Neural progenitor cell (in vitro differentiated cells): Measurements from ENCODE around the gene TOMM40L. TPM values are rescaled to one million over a fixed set of nuclear protein-coding genes. Genes with fewer than 3 reads are reported as not detected.

ENCODE experiments used
- DNase-seq: peaks from one replicate; pipeline ENCODE4 v3.0.0-alpha.2; 2016; ENCODE audit warnings: low spot score
- H2AFZ ChIP-seq: fragments of 200-600 bp; sonication (generic); replicated peaks from 2 replicates; pipeline ENCODE4 v1.6.1; 2016; ENCODE audit warnings: antibody characterized with exemption
- H3F3A ChIP-seq: fragments of 200-600 bp; sonication (generic); 2 replicates; pipeline ENCODE4 v1.6.1; 2016; ENCODE audit warnings: antibody characterized with exemption, low read depth
- H3K27ac ChIP-seq: fragments of 200-600 bp; sonication (generic); 2 replicates; pipeline ENCODE4 v1.5.1; 2016; ENCODE audit warnings: mild to moderate bottlenecking
- H3K27me3 ChIP-seq: fragments of 200-600 bp; sonication (generic); 2 replicates; pipeline ENCODE4 v1.6.1; 2016; ENCODE audit warnings: mild to moderate bottlenecking, moderate library complexity
- H3K36me3 ChIP-seq: fragments of 200-600 bp; sonication (generic); 2 replicates; pipeline ENCODE4 v1.5.1; 2016
- H3K4me1 ChIP-seq: fragments of 200-600 bp; sonication (generic); 2 replicates; pipeline ENCODE4 v1.6.1; 2016; ENCODE audit warnings: mixed run types
- H3K4me2 ChIP-seq: fragments of 200-600 bp; sonication (generic); 2 replicates; pipeline ENCODE4 v1.6.1; 2016
- H3K4me3 ChIP-seq: fragments of 200-600 bp; sonication (generic); 2 replicates; pipeline ENCODE4 v1.5.1; 2016
- H3K79me2 ChIP-seq: fragments of 200-600 bp; sonication (generic); 2 replicates; pipeline ENCODE4 v1.6.1; 2016; ENCODE audit warnings: low read depth
- H3K9ac ChIP-seq: fragments of 200-600 bp; sonication (generic); 2 replicates; pipeline ENCODE4 v1.6.1; 2016
- H3K9me3 ChIP-seq: fragments of 200-600 bp; sonication (generic); 2 replicates; pipeline ENCODE4 v1.5.1; 2016; ENCODE audit warnings: low read depth
- H4K20me1 ChIP-seq: fragments of 200-600 bp; sonication (generic); 2 replicates; pipeline ENCODE4 v1.6.1; 2016; ENCODE audit warnings: low read depth
- H3K27ac Mint-ChIP-seq: 3 replicates; pipeline ENCODE4 v1.8.0; 2021; ENCODE audit warnings: mixed read lengths
- H3K27me3 Mint-ChIP-seq: 2 replicates; pipeline ENCODE4 v1.8.0; 2022; ENCODE audit warnings: low read depth, mild to moderate bottlenecking, inconsistent platforms, moderate library complexity, mixed read lengths; ENCODE audit not compliant: insufficient read depth
- H3K36me3 Mint-ChIP-seq: 3 replicates; pipeline ENCODE4 v1.8.0; 2021; ENCODE audit warnings: mixed read lengths
- H3K4me1 Mint-ChIP-seq: 3 replicates; pipeline ENCODE4 v1.8.0; 2021; ENCODE audit warnings: mixed read lengths
- H3K4me3 Mint-ChIP-seq: 3 replicates; pipeline ENCODE4 v1.8.0; 2021; ENCODE audit warnings: mild to moderate bottlenecking, moderate library complexity, mixed read lengths
- H3K9me3 Mint-ChIP-seq: 3 replicates; pipeline ENCODE4 v1.8.0; 2020; ENCODE audit warnings: mixed read lengths
- CTCF ChIP-seq: fragments of 200-600 bp; sonication (generic); IDR thresholded peaks from 2 replicates; pipeline ENCODE4 v1.5.1; 2017; ENCODE audit warnings: antibody characterized with exemption, mild to moderate bottlenecking
- EZH2 ChIP-seq: fragments of 200-600 bp; sonication (generic); IDR thresholded peaks from 2 replicates; pipeline ENCODE4 v1.6.1; 2017; ENCODE audit warnings: antibody characterized with exemption, mild to moderate bottlenecking, moderate library complexity
- EZH2phosphoT487 ChIP-seq: fragments of 200-600 bp; sonication (generic); IDR thresholded peaks from 2 replicates; pipeline ENCODE4 v1.6.1; 2017; ENCODE audit warnings: antibody characterized with exemption
- total RNA-seq: library from RNA; depleted of rRNA; stranded (reverse); fragments of >200 nt; gene quantifications from 2 replicates; pipeline ENCODE4 v1.2.3, GENCODE V29; 2015; ENCODE audit warnings: low replicate concordance

TOMM40L gene
- total RNA-seq, 1 donor from 2014 or later, result 7.2 TPM

GRCh38 chr1:161201836-161202712 is 23.8 kb upstream of the TOMM40L start, which contains the start of gene NDUFS2:
NDUFS2 (plus strand) TSS chr1:161202367; CDS start chr1:161202386, 19 bp downstream.
- peak within 1 kb of the TSS; percentile 87 for H3K9ac ChIP-seq
- Mint-ChIP-seq H3K9me3 (no peaks in the 10 kb centered on the region), H3K4me3 (peak within 1 kb of the TSS; percentile 94), H3K27ac (peak within 1 kb of the TSS; percentile 98), H3K27me3 (no peaks in the 10 kb centered on the region), H3K4me1 (peaks cover 67% of the 10 kb centered on the region), H3K36me3 (peaks cover 16% of the 10 kb centered on the region)
- H3K79me2 ChIP-seq, result peaks cover 29% of the 10 kb centered on the region
- no peaks in the 10 kb centered on the region for H4K20me1 ChIP-seq
- TF ChIP-seq EZH2phosphoT487 (no peak), CTCF (peak; percentile 63), EZH2 (no peak)
- peak; percentile 99 for DNase-seq
- H3K36me3 ChIP-seq, result peaks cover 10% of the 10 kb centered on the region
- H3F3A ChIP-seq, result peaks cover 46% of the 10 kb centered on the region
- H2AFZ ChIP-seq, result peak within 1 kb of the TSS; percentile 88
- H3K4me3 ChIP-seq, result peak within 1 kb of the TSS; percentile 75
- H3K27ac ChIP-seq, result peak within 1 kb of the TSS; percentile 76
- no peaks in the 10 kb centered on the region for H3K9me3 ChIP-seq
- H3K27me3 ChIP-seq, result no peaks in the 10 kb centered on the region
- peaks cover 56% of the 10 kb centered on the region for H3K4me1 ChIP-seq
- peak within 1 kb of the TSS; percentile 79 for H3K4me2 ChIP-seq

GRCh38 chr1:161206411-161207140 is 19.3 kb upstream of the TOMM40L start:
- no peak overlapping the region for H3K4me3 ChIP-seq
- no peaks in the 10 kb centered on the region for H3K27me3 ChIP-seq
- H3F3A ChIP-seq, result peaks cover 21% of the 10 kb centered on the region
- Mint-ChIP-seq H3K4me1 (peaks cover 25% of the 10 kb centered on the region), H3K9me3 (no peaks in the 10 kb centered on the region), H3K36me3 (peaks cover 24% of the 10 kb centered on the region), H3K27me3 (peaks cover 6% of the 10 kb centered on the region), H3K4me3 (no peak overlapping the region), H3K27ac (no peak overlapping the region)
- no peak overlapping the region for H3K9ac ChIP-seq
- H3K4me1 ChIP-seq, result peaks cover 11% of the 10 kb centered on the region
- TF ChIP-seq EZH2 (no peak), EZH2phosphoT487 (no peak), CTCF (no peak)
- peaks cover 21% of the 10 kb centered on the region for H3K36me3 ChIP-seq
- H2AFZ ChIP-seq, result no peak overlapping the region
- peaks cover 29% of the 10 kb centered on the region for H3K79me2 ChIP-seq
- DNase-seq, result no peak
- no peak overlapping the region for H3K27ac ChIP-seq
- peaks cover 5% of the 10 kb centered on the region for H4K20me1 ChIP-seq
- H3K4me2 ChIP-seq, result no peak overlapping the region
- no peaks in the 10 kb centered on the region for H3K9me3 ChIP-seq

- Mint-ChIP-seq H3K27me3 (peaks cover 6% of the 10 kb centered on the region), H3K27ac (no peak overlapping the region), H3K9me3 (no peaks in the 10 kb centered on the region), H3K36me3 (peaks cover 27% of the 10 kb centered on the region), H3K4me3 (no peak overlapping the region), H3K4me1 (peaks cover 19% of the 10 kb centered on the region)
- no peaks in the 10 kb centered on the region for H3K9me3 ChIP-seq
- H3K9ac ChIP-seq, result no peak overlapping the region
- peaks cover 23% of the 10 kb centered on the region for H3K36me3 ChIP-seq
- H3K79me2 ChIP-seq, result peaks cover 29% of the 10 kb centered on the region
- H2AFZ ChIP-seq, result no peak overlapping the region
- peaks cover 5% of the 10 kb centered on the region for H4K20me1 ChIP-seq
- no peak overlapping the region for H3K4me2 ChIP-seq
- H3K4me3 ChIP-seq, result no peak overlapping the region
- no peak for DNase-seq
- no peaks in the 10 kb centered on the region for H3K27me3 ChIP-seq
- TF ChIP-seq EZH2phosphoT487 (no peak), EZH2 (no peak), CTCF (no peak)
- H3K4me1 ChIP-seq, result peaks cover 8% of the 10 kb centered on the region
- no peak overlapping the region for H3K27ac ChIP-seq
- H3F3A ChIP-seq, result peaks cover 19% of the 10 kb centered on the region
Observed at GRCh38 chr1:161207173-161207572, 18.7 kb upstream of the TOMM40L start.
